ENCODE measurements around the gene WNT2B.

DNA sequence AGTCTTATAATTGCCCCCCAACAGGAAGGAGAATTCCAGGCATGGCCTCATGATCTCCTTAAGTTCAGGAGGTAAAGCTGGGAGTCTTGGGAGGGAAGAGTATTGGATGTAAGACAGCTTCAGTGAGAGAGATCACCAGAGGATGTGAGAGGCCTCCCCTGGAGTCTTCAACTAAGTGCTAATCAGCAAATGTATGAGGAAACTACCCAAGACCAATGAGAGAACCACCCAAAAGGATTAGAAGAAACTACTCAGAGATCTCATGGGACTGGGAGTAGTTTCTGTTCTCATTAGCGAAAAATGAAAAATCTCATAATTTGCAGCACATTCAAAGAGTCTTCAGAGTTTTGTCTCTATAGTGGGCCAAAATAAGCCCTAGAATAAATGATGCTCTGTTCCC is 36.6 kb upstream of the WNT2B start:
- TF ChIP-seq ZSCAN30 (tag by site-specific recombination; IDR thresholded peaks at IDR 0.05) (no peak), CTCF (tag by site-specific recombination; IDR thresholded peaks at IDR 0.05) (no peak), ZNF473 (tag by site-specific recombination; IDR thresholded peaks at IDR 0.05) (no peak)
- TF ChIP-seq, protein P1, sequence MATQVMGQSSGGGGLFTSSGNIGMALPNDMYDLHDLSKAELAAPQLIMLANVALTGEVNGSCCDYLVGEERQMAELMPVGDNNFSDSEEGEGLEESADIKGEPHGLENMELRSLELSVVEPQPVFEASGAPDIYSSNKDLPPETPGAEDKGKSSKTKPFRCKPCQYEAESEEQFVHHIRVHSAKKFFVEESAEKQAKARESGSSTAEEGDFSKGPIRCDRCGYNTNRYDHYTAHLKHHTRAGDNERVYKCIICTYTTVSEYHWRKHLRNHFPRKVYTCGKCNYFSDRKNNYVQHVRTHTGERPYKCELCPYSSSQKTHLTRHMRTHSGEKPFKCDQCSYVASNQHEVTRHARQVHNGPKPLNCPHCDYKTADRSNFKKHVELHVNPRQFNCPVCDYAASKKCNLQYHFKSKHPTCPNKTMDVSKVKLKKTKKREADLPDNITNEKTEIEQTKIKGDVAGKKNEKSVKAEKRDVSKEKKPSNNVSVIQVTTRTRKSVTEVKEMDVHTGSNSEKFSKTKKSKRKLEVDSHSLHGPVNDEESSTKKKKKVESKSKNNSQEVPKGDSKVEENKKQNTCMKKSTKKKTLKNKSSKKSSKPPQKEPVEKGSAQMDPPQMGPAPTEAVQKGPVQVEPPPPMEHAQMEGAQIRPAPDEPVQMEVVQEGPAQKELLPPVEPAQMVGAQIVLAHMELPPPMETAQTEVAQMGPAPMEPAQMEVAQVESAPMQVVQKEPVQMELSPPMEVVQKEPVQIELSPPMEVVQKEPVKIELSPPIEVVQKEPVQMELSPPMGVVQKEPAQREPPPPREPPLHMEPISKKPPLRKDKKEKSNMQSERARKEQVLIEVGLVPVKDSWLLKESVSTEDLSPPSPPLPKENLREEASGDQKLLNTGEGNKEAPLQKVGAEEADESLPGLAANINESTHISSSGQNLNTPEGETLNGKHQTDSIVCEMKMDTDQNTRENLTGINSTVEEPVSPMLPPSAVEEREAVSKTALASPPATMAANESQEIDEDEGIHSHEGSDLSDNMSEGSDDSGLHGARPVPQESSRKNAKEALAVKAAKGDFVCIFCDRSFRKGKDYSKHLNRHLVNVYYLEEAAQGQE (tag by site-specific recombination; IDR thresholded peaks at IDR 0.05) = no peak
- TF ChIP-seq, protein P2, sequence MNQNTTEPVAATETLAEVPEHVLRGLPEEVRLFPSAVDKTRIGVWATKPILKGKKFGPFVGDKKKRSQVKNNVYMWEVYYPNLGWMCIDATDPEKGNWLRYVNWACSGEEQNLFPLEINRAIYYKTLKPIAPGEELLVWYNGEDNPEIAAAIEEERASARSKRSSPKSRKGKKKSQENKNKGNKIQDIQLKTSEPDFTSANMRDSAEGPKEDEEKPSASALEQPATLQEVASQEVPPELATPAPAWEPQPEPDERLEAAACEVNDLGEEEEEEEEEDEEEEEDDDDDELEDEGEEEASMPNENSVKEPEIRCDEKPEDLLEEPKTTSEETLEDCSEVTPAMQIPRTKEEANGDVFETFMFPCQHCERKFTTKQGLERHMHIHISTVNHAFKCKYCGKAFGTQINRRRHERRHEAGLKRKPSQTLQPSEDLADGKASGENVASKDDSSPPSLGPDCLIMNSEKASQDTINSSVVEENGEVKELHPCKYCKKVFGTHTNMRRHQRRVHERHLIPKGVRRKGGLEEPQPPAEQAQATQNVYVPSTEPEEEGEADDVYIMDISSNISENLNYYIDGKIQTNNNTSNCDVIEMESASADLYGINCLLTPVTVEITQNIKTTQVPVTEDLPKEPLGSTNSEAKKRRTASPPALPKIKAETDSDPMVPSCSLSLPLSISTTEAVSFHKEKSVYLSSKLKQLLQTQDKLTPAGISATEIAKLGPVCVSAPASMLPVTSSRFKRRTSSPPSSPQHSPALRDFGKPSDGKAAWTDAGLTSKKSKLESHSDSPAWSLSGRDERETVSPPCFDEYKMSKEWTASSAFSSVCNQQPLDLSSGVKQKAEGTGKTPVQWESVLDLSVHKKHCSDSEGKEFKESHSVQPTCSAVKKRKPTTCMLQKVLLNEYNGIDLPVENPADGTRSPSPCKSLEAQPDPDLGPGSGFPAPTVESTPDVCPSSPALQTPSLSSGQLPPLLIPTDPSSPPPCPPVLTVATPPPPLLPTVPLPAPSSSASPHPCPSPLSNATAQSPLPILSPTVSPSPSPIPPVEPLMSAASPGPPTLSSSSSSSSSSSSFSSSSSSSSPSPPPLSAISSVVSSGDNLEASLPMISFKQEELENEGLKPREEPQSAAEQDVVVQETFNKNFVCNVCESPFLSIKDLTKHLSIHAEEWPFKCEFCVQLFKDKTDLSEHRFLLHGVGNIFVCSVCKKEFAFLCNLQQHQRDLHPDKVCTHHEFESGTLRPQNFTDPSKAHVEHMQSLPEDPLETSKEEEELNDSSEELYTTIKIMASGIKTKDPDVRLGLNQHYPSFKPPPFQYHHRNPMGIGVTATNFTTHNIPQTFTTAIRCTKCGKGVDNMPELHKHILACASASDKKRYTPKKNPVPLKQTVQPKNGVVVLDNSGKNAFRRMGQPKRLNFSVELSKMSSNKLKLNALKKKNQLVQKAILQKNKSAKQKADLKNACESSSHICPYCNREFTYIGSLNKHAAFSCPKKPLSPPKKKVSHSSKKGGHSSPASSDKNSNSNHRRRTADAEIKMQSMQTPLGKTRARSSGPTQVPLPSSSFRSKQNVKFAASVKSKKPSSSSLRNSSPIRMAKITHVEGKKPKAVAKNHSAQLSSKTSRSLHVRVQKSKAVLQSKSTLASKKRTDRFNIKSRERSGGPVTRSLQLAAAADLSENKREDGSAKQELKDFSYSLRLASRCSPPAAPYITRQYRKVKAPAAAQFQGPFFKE (tag by site-specific recombination; IDR thresholded peaks at IDR 0.05; ENCODE audit: borderline replicate concordance) = no peak
